HFFc6 (cell line): ENCODE data around the gene USF3. TPM values are rescaled to one million over a fixed set of nuclear protein-coding genes. Genes with fewer than 3 reads are reported as not detected.

Experiments used
- DNase-seq: peaks from one replicate; pipeline ENCODE4 v3.0.0-alpha.2; 2018
- H3K27ac Mint-ChIP-seq: 2 replicates; pipeline ENCODE4 v1.8.0; 2020; ENCODE audit warnings: mild to moderate bottlenecking, mixed read lengths
- H3K27me3 Mint-ChIP-seq: 2 replicates; pipeline ENCODE4 v1.8.0; 2021; ENCODE audit warnings: mild to moderate bottlenecking, moderate library complexity, mixed read lengths; ENCODE audit not compliant: insufficient read depth
- H3K36me3 Mint-ChIP-seq: 2 replicates; pipeline ENCODE4 v1.8.0; 2021; ENCODE audit warnings: low read depth, mixed read lengths
- H3K4me1 Mint-ChIP-seq: 2 replicates; pipeline ENCODE4 v1.8.0; 2020; ENCODE audit warnings: low read depth, mixed read lengths
- H3K4me3 Mint-ChIP-seq: 2 replicates; pipeline ENCODE4 v1.8.0; 2020; ENCODE audit warnings: mild to moderate bottlenecking, moderate library complexity, mixed read lengths
- H3K9me3 Mint-ChIP-seq: 2 replicates; pipeline ENCODE4 v1.8.0; 2020; ENCODE audit warnings: mild to moderate bottlenecking, mixed read lengths
- CTCF ChIP-seq: fragments of 200-600 bp; sonication (generic); IDR thresholded peaks from 2 replicates; pipeline ENCODE4 v1.5.0; 2021; ENCODE audit warnings: antibody characterized with exemption, mild to moderate bottlenecking
- total RNA-seq, 6 experiments: library from RNA; stranded (reverse); fragmentation: NEBNext Ultra II Directional; extraction: Animal tissue kit (Norgen Biotek cat#: 25700); gene quantifications; 2 replicates in 1 of 6; 3 replicates in 5 of 6; pipeline ENCODE4 v1.2.3, GENCODE V29; 2021

The USF3 gene
- total RNA-seq, 6 experiments from 2014 or later: 8.5 to 10.7 (median 10.5) TPM

- Mint-ChIP-seq H3K27ac (no peak overlapping the region), H3K4me3 (no peak overlapping the region), H3K4me1 (peaks cover 39% of the 10 kb centered on the region), H3K36me3 (peaks cover 13% of the 10 kb centered on the region; the same call in 1 of the 2 replicates), H3K27me3 (peaks cover 3% of the 10 kb centered on the region; the same call in 1 of the 2 replicates), H3K9me3 (no peaks in the 10 kb centered on the region)
- DNase-seq: no peak
- TF ChIP-seq CTCF: no peak
These were observed 32.2 kb upstream of the USF3 start for GRCh38 chr3:113728661-113729060.

- Mint-ChIP-seq H3K36me3 (peaks cover 47% of the 10 kb centered on the region), H3K9me3 (no peaks in the 10 kb centered on the region), H3K4me1 (peaks cover 38% of the 10 kb centered on the region), H3K27me3 (no peaks in the 10 kb centered on the region), H3K27ac (no peak overlapping the region), H3K4me3 (no peak overlapping the region)
- TF ChIP-seq CTCF: no peak
- no peak for DNase-seq
These were observed 25.2 kb upstream of the USF3 start for GRCh38 chr3:113721636-113722035.

GRCh38 chr3:113719758-113720157 is 23.3 kb upstream of the USF3 start:
- H3K4me1 Mint-ChIP-seq: peaks cover 32% of the 10 kb centered on the region
- TF ChIP-seq CTCF: no peak
- H3K36me3 Mint-ChIP-seq: peaks cover 57% of the 10 kb centered on the region
- no peaks in the 10 kb centered on the region for H3K9me3 Mint-ChIP-seq
- H3K4me3 Mint-ChIP-seq: no peak overlapping the region
- H3K27ac Mint-ChIP-seq: no peak overlapping the region
- no peak for DNase-seq
- H3K27me3 Mint-ChIP-seq: no peaks in the 10 kb centered on the region

- H3K36me3 Mint-ChIP-seq: peaks cover 54% of the 10 kb centered on the region
These were observed 22.9 kb upstream of the USF3 start for GRCh38 chr3:113719294-113719693.

GRCh38 chr3:113717818-113718217 is 21.4 kb upstream of the USF3 start:
- no peaks in the 10 kb centered on the region for H3K27me3 Mint-ChIP-seq
- no peak for TF ChIP-seq CTCF
- H3K27ac Mint-ChIP-seq: no peak overlapping the region
- H3K9me3 Mint-ChIP-seq: no peaks in the 10 kb centered on the region
- DNase-seq: no peak
- no peak overlapping the region for H3K4me3 Mint-ChIP-seq
- H3K36me3 Mint-ChIP-seq: peaks cover 48% of the 10 kb centered on the region
- peaks cover 22% of the 10 kb centered on the region for H3K4me1 Mint-ChIP-seq

More at GRCh38 chr3:113719294-113719693, 22.9 kb upstream of the USF3 start:
- DNase-seq: no peak
- TF ChIP-seq CTCF: no peak
- no peak overlapping the region for H3K4me3 Mint-ChIP-seq
- no peaks in the 10 kb centered on the region for H3K9me3 Mint-ChIP-seq
- H3K4me1 Mint-ChIP-seq: peaks cover 33% of the 10 kb centered on the region
- no peaks in the 10 kb centered on the region for H3K27me3 Mint-ChIP-seq
- H3K27ac Mint-ChIP-seq: no peak overlapping the region

GRCh38 chr3:113717308-113717707 is 20.9 kb upstream of the USF3 start:
- Mint-ChIP-seq H3K4me3 (no peak overlapping the region), H3K36me3 (peaks cover 43% of the 10 kb centered on the region), H3K27ac (no peak overlapping the region), H3K9me3 (no peaks in the 10 kb centered on the region), H3K4me1 (peaks cover 22% of the 10 kb centered on the region), H3K27me3 (no peaks in the 10 kb centered on the region)
- TF ChIP-seq CTCF: no peak
- no peak for DNase-seq
